ENCODE results near the gene UBA5.
"Not testable (repeated sequence)": the region's sequence is repeated elsewhere in the genome, so short reads cannot be mapped to it uniquely, and the experiment has no call there.

DNA sequence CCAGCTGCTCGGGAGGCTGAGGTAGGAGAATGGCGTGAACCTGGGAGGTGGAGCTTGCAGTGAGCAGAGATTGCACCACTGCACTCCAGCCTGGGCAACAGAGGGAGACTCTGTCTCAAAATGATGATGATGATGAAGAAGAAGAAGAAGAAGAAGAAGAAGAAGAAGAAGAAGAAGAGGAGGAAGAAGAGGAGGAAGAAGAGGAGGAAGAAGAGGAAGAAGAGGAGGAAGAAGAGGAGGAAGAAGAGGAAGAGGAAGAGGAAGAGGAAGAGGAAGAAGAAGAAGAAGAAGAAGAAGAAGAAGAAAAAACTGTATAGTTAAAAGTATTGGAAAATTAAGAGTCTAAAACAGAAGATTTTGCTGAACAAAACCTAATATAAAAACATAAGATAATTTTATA lies 18.7 kb upstream of the UBA5 start:
- TF ChIP-seq, protein P1, sequence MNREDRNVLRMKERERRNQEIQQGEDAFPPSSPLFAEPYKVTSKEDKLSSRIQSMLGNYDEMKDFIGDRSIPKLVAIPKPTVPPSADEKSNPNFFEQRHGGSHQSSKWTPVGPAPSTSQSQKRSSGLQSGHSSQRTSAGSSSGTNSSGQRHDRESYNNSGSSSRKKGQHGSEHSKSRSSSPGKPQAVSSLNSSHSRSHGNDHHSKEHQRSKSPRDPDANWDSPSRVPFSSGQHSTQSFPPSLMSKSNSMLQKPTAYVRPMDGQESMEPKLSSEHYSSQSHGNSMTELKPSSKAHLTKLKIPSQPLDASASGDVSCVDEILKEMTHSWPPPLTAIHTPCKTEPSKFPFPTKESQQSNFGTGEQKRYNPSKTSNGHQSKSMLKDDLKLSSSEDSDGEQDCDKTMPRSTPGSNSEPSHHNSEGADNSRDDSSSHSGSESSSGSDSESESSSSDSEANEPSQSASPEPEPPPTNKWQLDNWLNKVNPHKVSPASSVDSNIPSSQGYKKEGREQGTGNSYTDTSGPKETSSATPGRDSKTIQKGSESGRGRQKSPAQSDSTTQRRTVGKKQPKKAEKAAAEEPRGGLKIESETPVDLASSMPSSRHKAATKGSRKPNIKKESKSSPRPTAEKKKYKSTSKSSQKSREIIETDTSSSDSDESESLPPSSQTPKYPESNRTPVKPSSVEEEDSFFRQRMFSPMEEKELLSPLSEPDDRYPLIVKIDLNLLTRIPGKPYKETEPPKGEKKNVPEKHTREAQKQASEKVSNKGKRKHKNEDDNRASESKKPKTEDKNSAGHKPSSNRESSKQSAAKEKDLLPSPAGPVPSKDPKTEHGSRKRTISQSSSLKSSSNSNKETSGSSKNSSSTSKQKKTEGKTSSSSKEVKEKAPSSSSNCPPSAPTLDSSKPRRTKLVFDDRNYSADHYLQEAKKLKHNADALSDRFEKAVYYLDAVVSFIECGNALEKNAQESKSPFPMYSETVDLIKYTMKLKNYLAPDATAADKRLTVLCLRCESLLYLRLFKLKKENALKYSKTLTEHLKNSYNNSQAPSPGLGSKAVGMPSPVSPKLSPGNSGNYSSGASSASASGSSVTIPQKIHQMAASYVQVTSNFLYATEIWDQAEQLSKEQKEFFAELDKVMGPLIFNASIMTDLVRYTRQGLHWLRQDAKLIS (CRISPR knock-in tag; IDR thresholded peaks at IDR 0.05; ENCODE audit: borderline replicate concordance), result not testable (repeated sequence)
- not testable (repeated sequence) for TF ChIP-seq NFATC4 (CRISPR knock-in tag; IDR thresholded peaks at IDR 0.05); ETV6 (CRISPR knock-in tag; IDR thresholded peaks at IDR 0.05); FOXP1 (CRISPR knock-in tag; IDR thresholded peaks at IDR 0.05; ENCODE audit: borderline replicate concordance); TEAD4 (CRISPR knock-in tag; IDR thresholded peaks at IDR 0.05); NFYB (CRISPR knock-in tag; conservative IDR thresholded peaks at IDR 0.05; ENCODE audit: low read depth); FOXJ3 (CRISPR knock-in tag; IDR thresholded peaks at IDR 0.05; ENCODE audit: borderline replicate concordance); ZNF138 (CRISPR knock-in tag; conservative IDR thresholded peaks at IDR 0.05)
- TF ChIP-seq, protein P2, sequence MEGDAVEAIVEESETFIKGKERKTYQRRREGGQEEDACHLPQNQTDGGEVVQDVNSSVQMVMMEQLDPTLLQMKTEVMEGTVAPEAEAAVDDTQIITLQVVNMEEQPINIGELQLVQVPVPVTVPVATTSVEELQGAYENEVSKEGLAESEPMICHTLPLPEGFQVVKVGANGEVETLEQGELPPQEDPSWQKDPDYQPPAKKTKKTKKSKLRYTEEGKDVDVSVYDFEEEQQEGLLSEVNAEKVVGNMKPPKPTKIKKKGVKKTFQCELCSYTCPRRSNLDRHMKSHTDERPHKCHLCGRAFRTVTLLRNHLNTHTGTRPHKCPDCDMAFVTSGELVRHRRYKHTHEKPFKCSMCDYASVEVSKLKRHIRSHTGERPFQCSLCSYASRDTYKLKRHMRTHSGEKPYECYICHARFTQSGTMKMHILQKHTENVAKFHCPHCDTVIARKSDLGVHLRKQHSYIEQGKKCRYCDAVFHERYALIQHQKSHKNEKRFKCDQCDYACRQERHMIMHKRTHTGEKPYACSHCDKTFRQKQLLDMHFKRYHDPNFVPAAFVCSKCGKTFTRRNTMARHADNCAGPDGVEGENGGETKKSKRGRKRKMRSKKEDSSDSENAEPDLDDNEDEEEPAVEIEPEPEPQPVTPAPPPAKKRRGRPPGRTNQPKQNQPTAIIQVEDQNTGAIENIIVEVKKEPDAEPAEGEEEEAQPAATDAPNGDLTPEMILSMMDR (IDR thresholded peaks at IDR 0.05), result not testable (repeated sequence)
- TF ChIP-seq, protein P3, sequence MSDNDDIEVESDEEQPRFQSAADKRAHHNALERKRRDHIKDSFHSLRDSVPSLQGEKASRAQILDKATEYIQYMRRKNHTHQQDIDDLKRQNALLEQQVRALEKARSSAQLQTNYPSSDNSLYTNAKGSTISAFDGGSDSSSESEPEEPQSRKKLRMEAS (CRISPR knock-in tag; IDR thresholded peaks at IDR 0.05), result not testable (repeated sequence)
- TF ChIP-seq, protein P4, sequence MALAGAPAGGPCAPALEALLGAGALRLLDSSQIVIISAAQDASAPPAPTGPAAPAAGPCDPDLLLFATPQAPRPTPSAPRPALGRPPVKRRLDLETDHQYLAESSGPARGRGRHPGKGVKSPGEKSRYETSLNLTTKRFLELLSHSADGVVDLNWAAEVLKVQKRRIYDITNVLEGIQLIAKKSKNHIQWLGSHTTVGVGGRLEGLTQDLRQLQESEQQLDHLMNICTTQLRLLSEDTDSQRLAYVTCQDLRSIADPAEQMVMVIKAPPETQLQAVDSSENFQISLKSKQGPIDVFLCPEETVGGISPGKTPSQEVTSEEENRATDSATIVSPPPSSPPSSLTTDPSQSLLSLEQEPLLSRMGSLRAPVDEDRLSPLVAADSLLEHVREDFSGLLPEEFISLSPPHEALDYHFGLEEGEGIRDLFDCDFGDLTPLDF (CRISPR knock-in tag; IDR thresholded peaks at IDR 0.05), result not testable (repeated sequence)
- TF ChIP-seq, protein P5, sequence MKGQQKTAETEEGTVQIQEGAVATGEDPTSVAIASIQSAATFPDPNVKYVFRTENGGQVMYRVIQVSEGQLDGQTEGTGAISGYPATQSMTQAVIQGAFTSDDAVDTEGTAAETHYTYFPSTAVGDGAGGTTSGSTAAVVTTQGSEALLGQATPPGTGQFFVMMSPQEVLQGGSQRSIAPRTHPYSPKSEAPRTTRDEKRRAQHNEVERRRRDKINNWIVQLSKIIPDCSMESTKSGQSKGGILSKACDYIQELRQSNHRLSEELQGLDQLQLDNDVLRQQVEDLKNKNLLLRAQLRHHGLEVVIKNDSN (CRISPR knock-in tag; IDR thresholded peaks at IDR 0.05), result not testable (repeated sequence)
- TF ChIP-seq, protein P6, sequence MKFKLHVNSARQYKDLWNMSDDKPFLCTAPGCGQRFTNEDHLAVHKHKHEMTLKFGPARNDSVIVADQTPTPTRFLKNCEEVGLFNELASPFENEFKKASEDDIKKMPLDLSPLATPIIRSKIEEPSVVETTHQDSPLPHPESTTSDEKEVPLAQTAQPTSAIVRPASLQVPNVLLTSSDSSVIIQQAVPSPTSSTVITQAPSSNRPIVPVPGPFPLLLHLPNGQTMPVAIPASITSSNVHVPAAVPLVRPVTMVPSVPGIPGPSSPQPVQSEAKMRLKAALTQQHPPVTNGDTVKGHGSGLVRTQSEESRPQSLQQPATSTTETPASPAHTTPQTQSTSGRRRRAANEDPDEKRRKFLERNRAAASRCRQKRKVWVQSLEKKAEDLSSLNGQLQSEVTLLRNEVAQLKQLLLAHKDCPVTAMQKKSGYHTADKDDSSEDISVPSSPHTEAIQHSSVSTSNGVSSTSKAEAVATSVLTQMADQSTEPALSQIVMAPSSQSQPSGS (CRISPR knock-in tag; IDR thresholded peaks at IDR 0.05; ENCODE audit: borderline replicate concordance, low read depth), result not testable (repeated sequence)
- TF ChIP-seq, protein P7, sequence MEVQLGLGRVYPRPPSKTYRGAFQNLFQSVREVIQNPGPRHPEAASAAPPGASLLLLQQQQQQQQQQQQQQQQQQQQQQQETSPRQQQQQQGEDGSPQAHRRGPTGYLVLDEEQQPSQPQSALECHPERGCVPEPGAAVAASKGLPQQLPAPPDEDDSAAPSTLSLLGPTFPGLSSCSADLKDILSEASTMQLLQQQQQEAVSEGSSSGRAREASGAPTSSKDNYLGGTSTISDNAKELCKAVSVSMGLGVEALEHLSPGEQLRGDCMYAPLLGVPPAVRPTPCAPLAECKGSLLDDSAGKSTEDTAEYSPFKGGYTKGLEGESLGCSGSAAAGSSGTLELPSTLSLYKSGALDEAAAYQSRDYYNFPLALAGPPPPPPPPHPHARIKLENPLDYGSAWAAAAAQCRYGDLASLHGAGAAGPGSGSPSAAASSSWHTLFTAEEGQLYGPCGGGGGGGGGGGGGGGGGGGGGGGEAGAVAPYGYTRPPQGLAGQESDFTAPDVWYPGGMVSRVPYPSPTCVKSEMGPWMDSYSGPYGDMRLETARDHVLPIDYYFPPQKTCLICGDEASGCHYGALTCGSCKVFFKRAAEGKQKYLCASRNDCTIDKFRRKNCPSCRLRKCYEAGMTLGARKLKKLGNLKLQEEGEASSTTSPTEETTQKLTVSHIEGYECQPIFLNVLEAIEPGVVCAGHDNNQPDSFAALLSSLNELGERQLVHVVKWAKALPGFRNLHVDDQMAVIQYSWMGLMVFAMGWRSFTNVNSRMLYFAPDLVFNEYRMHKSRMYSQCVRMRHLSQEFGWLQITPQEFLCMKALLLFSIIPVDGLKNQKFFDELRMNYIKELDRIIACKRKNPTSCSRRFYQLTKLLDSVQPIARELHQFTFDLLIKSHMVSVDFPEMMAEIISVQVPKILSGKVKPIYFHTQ (CRISPR knock-in tag; IDR thresholded peaks at IDR 0.05), result not testable (repeated sequence)

All from WTC11 (cell line).